IPS DF 6.9 (cell line): ENCODE results near the gene PTPRA.
"Not testable (repeated sequence)": the region's sequence is repeated elsewhere in the genome, so short reads cannot be mapped to it uniquely, and the experiment has no call there.

Source experiments
- DNase-seq: peaks from one replicate; pipeline ENCODE4 v3.0.0-alpha.2; 2013; ENCODE audit warnings: low read depth, low spot score
- H3K27ac ChIP-seq: one replicate; pipeline ENCODE4 v1.5.1; 2013; ENCODE audit warnings: low read length, control low read depth
- H3K27me3 ChIP-seq: 2 replicates; pipeline ENCODE4 v1.6.1; 2013; ENCODE audit warnings: mild to moderate bottlenecking, low read length; ENCODE audit not compliant: control insufficient read depth, insufficient read depth
- H3K36me3 ChIP-seq: 2 replicates; pipeline ENCODE4 v1.6.1; 2013; ENCODE audit warnings: low read length; ENCODE audit not compliant: control insufficient read depth, insufficient read depth
- H3K4me1 ChIP-seq: 2 replicates; pipeline ENCODE4 v1.6.1; 2013; ENCODE audit warnings: low read length; ENCODE audit not compliant: control insufficient read depth, insufficient read depth
- H3K4me3 ChIP-seq: 2 replicates; pipeline ENCODE4 v1.5.1; 2013; ENCODE audit warnings: mild to moderate bottlenecking, low read length
- H3K9me3 ChIP-seq: 2 replicates; pipeline ENCODE4 v1.6.1; 2013; ENCODE audit warnings: low read length, inconsistent platforms; ENCODE audit not compliant: control insufficient read depth, insufficient read depth
- WGBS: extraction: QIAGEN DNeasy Blood & Tissue Kit; methylation state at CpG from one replicate; pipeline ENCODE4 v1.1.7; 2013; ENCODE audit warnings: mixed read lengths, missing lambda C conversion rate; ENCODE audit not compliant: insufficient read length, insufficient coverage; 5-methylcytosine and 5-hydroxymethylcytosine counted together

The PTPRA gene

DNA sequence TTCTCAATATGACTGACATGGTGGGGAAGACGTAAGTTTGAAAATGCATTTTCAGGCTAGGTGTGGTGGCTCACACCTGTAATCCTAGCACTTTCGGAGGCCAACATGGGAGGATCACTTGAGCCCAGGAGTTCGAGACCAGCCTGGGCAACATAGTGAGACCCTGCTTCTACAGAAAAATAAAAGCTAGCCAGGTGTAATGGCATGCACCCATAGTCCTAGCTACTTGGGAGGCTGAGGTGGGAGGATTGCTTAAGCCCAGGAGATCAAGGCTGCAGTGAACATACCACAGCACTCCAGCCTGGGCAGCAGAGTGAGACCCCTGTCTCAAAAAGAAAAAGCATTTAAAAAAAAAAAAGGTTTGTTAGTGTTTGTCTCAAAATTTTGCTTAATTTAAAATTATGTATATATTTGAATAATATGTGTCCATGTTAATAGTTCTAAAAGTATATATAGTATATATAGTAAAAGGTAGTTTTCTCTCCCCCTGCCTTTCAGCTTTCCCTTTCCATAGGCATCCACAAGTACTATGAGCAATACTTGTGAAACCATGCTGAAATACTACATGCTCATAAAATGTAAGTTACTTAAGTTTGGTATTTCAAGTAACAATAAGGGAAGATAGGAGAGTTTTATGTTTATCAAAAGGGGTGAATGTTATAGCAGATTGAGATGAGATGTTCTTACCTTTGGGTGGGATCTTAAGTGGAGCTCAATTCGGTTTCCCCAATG is 15.1 kb downstream of the PTPRA start:
- Histone ChIP-seq H3K4me3 (no peak overlapping the region), H3K36me3 (no peaks in the 10 kb centered on the region), H3K4me1 (no peaks in the 10 kb centered on the region), H3K9me3 (no peaks in the 10 kb centered on the region), H3K27me3 (no peaks in the 10 kb centered on the region), H3K27ac (no peak overlapping the region)
- WGBS = no CpG with 5 or more reads among the region's 4 CpGs
- DNase-seq = no peak

DNA sequence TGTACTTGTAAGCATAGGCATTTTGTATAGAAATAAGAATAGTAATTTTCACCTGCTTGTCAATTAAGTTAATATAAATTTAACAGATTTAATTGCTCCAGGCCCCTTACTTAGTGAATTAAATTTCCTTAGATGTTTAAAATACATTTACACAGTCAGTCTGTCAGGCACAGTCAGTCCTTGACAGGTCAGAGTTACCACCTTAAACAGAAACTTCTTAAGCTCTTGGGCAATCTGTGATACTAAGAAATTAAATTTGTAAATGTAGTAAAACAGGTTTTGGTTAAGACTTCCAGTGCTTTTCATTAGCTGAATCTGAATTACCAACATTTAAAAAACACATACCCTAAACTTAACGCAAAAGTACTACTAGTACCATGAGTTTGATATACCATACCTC is 15.9 kb downstream of the PTPRA start:
- 100% methylated on average over 1 of the region's 1 CpG for WGBS
- no peaks in the 10 kb centered on the region for H3K4me1 ChIP-seq
- H3K9me3 ChIP-seq = no peaks in the 10 kb centered on the region
- no peak overlapping the region for H3K4me3 ChIP-seq
- DNase-seq = no peak
- no peaks in the 10 kb centered on the region for H3K27me3 ChIP-seq
- no peak overlapping the region for H3K27ac ChIP-seq
- no peaks in the 10 kb centered on the region for H3K36me3 ChIP-seq

DNA sequence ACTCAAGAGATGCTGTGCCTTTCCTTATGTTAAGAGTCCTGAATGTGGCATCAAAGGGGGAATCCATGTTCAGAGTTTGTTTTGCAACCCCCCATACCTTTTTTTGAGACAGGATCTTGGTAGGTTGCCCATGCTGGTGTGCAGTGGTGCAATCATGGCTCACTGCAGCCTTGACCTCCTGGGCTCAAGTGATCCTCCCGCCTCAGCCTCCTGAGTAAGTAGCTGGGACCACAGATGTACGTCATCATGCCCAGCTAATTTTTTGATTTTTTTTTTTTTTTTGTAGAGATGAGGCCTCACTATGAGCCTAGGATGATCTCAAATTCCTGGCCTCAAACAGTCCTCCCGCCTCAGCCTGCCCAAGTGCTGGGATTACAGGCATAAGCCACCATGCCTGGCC is 16.5 kb downstream of the PTPRA start:
- H3K36me3 ChIP-seq = no peaks in the 10 kb centered on the region
- DNase-seq = no peak
- no peaks in the 10 kb centered on the region for H3K9me3 ChIP-seq
- no CpG with 5 or more reads among the region's 3 CpGs for WGBS
- H3K27ac ChIP-seq = no peak overlapping the region
- no peaks in the 10 kb centered on the region for H3K4me1 ChIP-seq
- H3K27me3 ChIP-seq = no peaks in the 10 kb centered on the region
- no peak overlapping the region for H3K4me3 ChIP-seq

DNA sequence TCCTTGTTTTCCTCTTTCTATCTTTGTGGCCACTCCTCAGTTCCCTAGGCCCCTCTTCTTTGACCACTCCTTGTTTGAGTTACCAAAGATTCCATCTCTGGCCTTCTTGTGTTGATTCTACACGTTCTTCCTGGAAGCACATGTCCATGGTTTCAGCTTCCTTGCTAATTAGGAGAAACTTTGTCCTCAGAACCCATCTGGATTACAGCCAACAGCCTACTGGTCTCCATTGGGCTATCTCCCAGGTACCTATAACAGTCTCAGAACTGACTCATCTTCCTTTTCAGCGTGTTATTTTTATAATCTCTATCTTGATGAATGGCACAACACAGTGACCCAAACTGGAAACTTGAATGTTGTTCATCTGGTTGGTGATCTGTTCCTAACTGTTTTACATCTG is 17.5 kb downstream of the PTPRA start:
- Histone ChIP-seq H3K27me3 (no peaks in the 10 kb centered on the region), H3K36me3 (no peaks in the 10 kb centered on the region), H3K9me3 (no peaks in the 10 kb centered on the region), H3K4me3 (no peak overlapping the region), H3K27ac (no peak overlapping the region), H3K4me1 (no peaks in the 10 kb centered on the region)
- no CpG with 5 or more reads among the region's 2 CpGs for WGBS
- no peak for DNase-seq

DNA sequence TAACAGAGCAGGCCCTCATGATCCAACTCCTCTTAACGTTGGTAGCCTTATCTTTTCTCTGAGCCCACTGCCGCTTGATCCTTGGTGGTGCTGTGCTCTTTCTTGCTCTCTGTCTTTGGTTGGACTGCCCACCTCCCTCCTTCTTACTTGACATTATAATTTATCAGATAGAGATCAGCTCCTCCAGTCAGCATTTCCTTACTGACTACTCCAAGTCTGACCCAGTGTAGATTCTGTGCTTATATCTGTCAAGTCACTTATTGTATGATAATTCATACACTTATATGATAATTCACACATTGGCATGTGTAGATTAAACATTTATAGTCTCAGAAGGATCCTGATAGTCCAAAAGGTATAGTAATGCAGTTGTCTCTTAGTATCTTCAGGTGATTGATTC is 18.1 kb downstream of the PTPRA start:
- Histone ChIP-seq H3K9me3 (no peaks in the 10 kb centered on the region), H3K27me3 (no peaks in the 10 kb centered on the region), H3K4me1 (no peaks in the 10 kb centered on the region), H3K36me3 (no peaks in the 10 kb centered on the region), H3K4me3 (no peak overlapping the region), H3K27ac (no peak overlapping the region)
- DNase-seq = no peak
- no CpG with 5 or more reads among the region's 2 CpGs for WGBS

DNA sequence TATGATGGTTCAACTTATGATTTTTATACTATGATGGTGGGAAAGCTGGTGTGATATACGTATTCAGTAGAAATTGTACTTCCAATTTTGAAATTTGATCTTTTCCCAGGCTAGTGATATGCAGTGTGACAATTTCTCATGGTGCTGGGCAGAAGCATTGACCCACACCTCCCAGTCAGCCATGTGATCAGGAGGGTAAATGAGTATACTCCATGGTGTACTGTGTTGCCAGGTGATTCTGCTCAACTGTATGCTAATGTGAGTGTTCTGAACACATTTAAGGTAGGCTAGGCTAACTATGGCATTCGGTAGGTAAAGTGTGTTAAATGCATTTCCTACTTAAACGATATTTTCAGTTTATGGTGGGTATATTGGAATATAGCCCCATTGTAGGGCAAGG is 19.1 kb downstream of the PTPRA start:
- Histone ChIP-seq H3K4me3 (no peak overlapping the region), H3K27me3 (no peaks in the 10 kb centered on the region), H3K27ac (no peak overlapping the region), H3K9me3 (no peaks in the 10 kb centered on the region), H3K36me3 (no peaks in the 10 kb centered on the region), H3K4me1 (no peaks in the 10 kb centered on the region)
- no CpG with 5 or more reads among the region's 3 CpGs for WGBS
- no peak for DNase-seq

DNA sequence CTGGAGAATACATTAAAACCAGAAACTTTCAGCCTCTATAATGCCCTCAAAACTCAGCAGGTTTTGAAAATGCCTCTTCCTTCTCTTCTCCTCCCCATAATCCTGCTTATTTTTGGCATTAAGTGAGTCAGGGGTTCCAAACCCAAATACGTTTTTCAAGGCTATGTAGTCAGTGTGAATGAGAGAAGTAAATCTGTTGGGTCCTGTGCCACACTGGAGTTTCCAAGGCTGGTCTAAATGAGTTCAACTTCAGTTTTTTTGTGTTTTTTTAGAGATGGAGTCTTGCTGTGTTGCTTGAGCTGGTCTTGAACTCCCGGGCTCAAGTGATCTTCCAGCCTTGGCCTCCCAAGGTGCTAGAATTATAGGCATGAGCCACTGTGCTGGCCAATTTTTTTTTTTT is 20.9 kb downstream of the PTPRA start:
- Histone ChIP-seq H3K27me3 (no peaks in the 10 kb centered on the region), H3K4me3 (no peak overlapping the region), H3K4me1 (no peaks in the 10 kb centered on the region), H3K9me3 (no peaks in the 10 kb centered on the region), H3K27ac (no peak overlapping the region), H3K36me3 (no peaks in the 10 kb centered on the region)
- DNase-seq = no peak
- no CpG with 5 or more reads among the region's 2 CpGs for WGBS

DNA sequence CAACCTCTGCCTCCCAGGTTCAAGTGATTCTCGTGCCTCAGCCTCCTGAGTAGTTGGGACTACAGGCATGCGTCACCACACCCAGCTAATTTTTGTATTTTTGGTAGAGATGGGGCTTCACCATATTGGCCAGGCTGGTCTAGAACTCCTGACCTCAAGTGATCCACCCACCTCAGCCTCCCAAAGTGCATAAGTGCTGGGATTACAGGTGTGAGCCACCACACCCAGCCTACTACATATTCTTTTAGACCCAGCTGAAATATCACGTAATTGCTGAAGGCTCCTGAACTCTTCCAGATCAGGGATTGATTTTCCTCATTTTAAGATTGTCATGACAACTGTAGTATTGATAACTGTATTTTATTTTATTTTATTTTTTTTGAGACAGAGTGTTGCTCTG is 21.9 kb downstream of the PTPRA start:
- H3K27me3 ChIP-seq, H3K4me3 ChIP-seq, H3K4me1 ChIP-seq, H3K36me3 ChIP-seq, DNase-seq, H3K9me3 ChIP-seq, H3K27ac ChIP-seq: not testable (repeated sequence)
- no CpG with 5 or more reads among the region's 3 CpGs for WGBS

DNA sequence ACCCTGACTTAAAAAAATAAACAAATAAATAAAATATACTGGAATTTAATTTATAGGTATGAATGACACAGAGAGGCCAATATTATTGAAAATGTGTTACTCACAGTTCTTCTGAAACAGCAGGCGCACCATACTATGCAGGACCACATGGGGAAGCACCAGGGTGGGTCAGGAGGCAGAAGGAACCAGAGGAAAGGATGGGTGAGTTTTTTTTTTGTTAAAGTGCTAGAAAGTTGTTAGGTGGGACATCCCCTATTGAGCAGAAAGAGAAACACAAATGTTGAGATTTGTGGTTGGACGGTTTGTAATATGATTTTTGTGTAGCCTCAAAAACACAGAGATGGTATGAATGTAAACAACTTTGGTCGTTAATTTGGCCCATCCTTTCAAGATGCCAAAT is 26.0 kb downstream of the PTPRA start:
- no peak overlapping the region for H3K4me3 ChIP-seq
- H3K36me3 ChIP-seq = no peaks in the 10 kb centered on the region
- DNase-seq = no peak
- H3K27ac ChIP-seq = no peak overlapping the region
- H3K9me3 ChIP-seq = no peaks in the 10 kb centered on the region
- no peaks in the 10 kb centered on the region for H3K27me3 ChIP-seq
- 100% methylated on average over 1 of the region's 3 CpGs for WGBS
- H3K4me1 ChIP-seq = 0 out of 2 replicates have a peak, but pooled peaks cover 1% of the 10 kb centered on the region

DNA sequence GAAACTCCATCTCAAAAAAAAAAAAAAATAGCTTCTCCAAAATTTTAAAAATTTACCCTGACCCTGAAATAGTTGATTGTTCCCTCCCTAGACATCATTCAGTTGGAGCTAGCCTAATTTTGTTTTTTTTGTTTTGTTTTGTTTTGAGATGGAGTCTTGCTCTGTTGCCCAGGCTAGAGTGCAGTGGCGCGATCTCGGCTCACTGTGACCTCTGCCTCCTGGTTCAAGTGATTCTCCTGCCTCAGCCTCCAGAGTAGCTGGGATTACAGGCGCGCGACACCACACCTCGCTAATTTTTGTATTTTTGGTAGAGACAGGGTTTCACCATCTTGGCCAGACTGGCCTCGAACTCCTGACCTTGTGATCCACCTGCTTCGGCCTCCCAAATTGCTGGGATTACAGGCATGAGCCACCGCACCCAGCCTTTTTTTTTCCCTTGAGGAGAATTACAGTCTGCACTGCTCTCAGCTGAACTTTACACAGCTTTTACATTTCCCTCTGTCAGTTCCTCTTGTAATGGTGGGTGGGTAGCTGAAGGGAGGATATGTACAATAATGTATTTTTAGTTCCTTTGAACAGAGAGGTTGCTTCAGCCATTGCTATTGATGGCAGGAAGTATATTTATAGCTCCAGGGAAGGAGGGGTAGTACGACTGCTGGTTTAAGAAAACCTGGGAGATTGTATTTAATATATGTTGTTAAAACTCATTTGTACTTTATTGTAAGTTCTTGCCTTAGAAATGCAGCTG is 27.7 kb downstream of the PTPRA start:
- Histone ChIP-seq H3K27me3 (no peaks in the 10 kb centered on the region), H3K9me3 (no peaks in the 10 kb centered on the region), H3K27ac (no peak overlapping the region), H3K4me1 (0 out of 2 replicates have a peak, but pooled peaks cover 1% of the 10 kb centered on the region), H3K36me3 (no peaks in the 10 kb centered on the region), H3K4me3 (no peak overlapping the region)
- DNase-seq = no peak
- no CpG with 5 or more reads among the region's 11 CpGs for WGBS

DNA sequence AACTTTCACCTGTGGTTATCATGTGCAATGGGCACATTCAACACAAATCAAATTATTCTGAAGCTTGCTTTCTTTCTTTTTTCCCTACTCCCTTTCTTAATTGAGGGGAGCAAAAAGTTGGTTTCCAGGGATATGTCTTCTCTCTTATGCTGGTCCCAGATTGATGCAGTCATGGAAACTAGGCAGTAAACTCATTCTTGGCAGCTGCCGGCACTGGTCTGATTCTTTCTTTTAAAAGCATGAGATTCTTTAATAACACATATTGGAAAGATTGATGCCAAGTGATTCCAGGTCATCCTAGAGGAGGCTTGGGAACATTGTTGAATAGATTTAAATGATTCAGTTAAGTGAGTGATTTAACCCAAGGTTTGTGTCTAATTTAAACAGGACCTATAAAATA is 29.0 kb downstream of the PTPRA start:
- Histone ChIP-seq H3K4me3 (no peak overlapping the region), H3K36me3 (no peaks in the 10 kb centered on the region), H3K9me3 (no peaks in the 10 kb centered on the region), H3K27me3 (no peaks in the 10 kb centered on the region), H3K27ac (no peak overlapping the region), H3K4me1 (0 out of 2 replicates have a peak, but pooled peaks cover 1% of the 10 kb centered on the region)
- no peak for DNase-seq
- WGBS = no CpG with 5 or more reads among the region's 1 CpG
